Mesendoderm (in vitro differentiated cells): ENCODE measurements around the gene ANKRD44.

ENCODE experiments used
- DNase-seq: peaks from one replicate; pipeline ENCODE4 v3.0.0; 2013
- H2AK5ac ChIP-seq: 2 replicates; pipeline ENCODE4 v1.6.1; 2013; ENCODE audit warnings: low read length, inconsistent platforms
- H2BK120ac ChIP-seq: 2 replicates; pipeline ENCODE4 v1.6.1; 2013; ENCODE audit warnings: low read depth, mild to moderate bottlenecking, low read length, moderate library complexity, mixed read lengths
- H2BK15ac ChIP-seq: replicated peaks from 2 replicates; pipeline ENCODE4 v1.6.1; 2013; ENCODE audit warnings: low read depth, mild to moderate bottlenecking, moderate library complexity
- H2BK5ac ChIP-seq: 2 replicates; pipeline ENCODE4 v1.6.1; 2013; ENCODE audit warnings: low read length, inconsistent platforms
- H3K18ac ChIP-seq: 2 replicates; pipeline ENCODE4 v1.6.1; 2013; ENCODE audit warnings: mild to moderate bottlenecking, low read length, mixed read lengths
- H3K23ac ChIP-seq: one replicate; pipeline ENCODE4 v1.6.1; 2013; ENCODE audit warnings: low read length
- H3K27ac ChIP-seq: 2 replicates; pipeline ENCODE4 v1.5.1; 2013; ENCODE audit warnings: low read depth, mild to moderate bottlenecking, inconsistent platforms, low read length, moderate library complexity
- H3K27me3 ChIP-seq: 2 replicates; pipeline ENCODE4 v1.6.1; 2013; ENCODE audit warnings: low read length, control low read depth, mild to moderate bottlenecking, inconsistent platforms; ENCODE audit not compliant: insufficient read depth, poor library complexity
- H3K36me3 ChIP-seq: 2 replicates; pipeline ENCODE4 v1.6.1; 2013; ENCODE audit warnings: low read length, inconsistent platforms; ENCODE audit not compliant: control insufficient read depth, insufficient read depth
- H3K4ac ChIP-seq: one replicate; pipeline ENCODE4 v1.6.1; 2013; ENCODE audit warnings: low read depth, mild to moderate bottlenecking, low read length, moderate library complexity
- H3K4me1 ChIP-seq: 2 replicates; pipeline ENCODE4 v1.6.1; 2013; ENCODE audit warnings: low read depth, low read length, inconsistent platforms; ENCODE audit not compliant: control insufficient read depth
- H3K4me2 ChIP-seq: 2 replicates; pipeline ENCODE4 v1.6.1; 2013; ENCODE audit warnings: low read length
- H3K4me3 ChIP-seq: 2 replicates; pipeline ENCODE4 v1.5.1; 2013; ENCODE audit warnings: mild to moderate bottlenecking, low read length
- H3K56ac ChIP-seq: one replicate; pipeline ENCODE4 v1.6.1; 2013; ENCODE audit warnings: low read length
- H3K79me1 ChIP-seq: 2 replicates; pipeline ENCODE4 v1.6.1; 2013; ENCODE audit warnings: low read length, inconsistent platforms
- H3K79me2 ChIP-seq: 2 replicates; pipeline ENCODE4 v1.6.1; 2013; ENCODE audit warnings: mild to moderate bottlenecking, low read length; ENCODE audit not compliant: control insufficient read depth, insufficient read depth
- H3K9ac ChIP-seq: 2 replicates; pipeline ENCODE4 v1.6.1; 2013; ENCODE audit warnings: low read length, inconsistent platforms
- H4K5ac ChIP-seq: one replicate; pipeline ENCODE4 v1.6.1; 2013; ENCODE audit warnings: low read length
- H4K8ac ChIP-seq: one replicate; pipeline ENCODE4 v1.6.1; 2013; ENCODE audit warnings: low read depth, mild to moderate bottlenecking, control low read depth, low read length, moderate library complexity
- WGBS: extraction: QIAGEN DNeasy Blood & Tissue Kit; methylation state at CpG from one replicate; pipeline ENCODE4 v1.1.7; 2013; ENCODE audit warnings: low lambda C conversion rate, missing lambda C conversion rate; ENCODE audit not compliant: insufficient coverage; ENCODE audit errors: extremely low coverage; 5-methylcytosine and 5-hydroxymethylcytosine counted together

ANKRD44 gene

DNA sequence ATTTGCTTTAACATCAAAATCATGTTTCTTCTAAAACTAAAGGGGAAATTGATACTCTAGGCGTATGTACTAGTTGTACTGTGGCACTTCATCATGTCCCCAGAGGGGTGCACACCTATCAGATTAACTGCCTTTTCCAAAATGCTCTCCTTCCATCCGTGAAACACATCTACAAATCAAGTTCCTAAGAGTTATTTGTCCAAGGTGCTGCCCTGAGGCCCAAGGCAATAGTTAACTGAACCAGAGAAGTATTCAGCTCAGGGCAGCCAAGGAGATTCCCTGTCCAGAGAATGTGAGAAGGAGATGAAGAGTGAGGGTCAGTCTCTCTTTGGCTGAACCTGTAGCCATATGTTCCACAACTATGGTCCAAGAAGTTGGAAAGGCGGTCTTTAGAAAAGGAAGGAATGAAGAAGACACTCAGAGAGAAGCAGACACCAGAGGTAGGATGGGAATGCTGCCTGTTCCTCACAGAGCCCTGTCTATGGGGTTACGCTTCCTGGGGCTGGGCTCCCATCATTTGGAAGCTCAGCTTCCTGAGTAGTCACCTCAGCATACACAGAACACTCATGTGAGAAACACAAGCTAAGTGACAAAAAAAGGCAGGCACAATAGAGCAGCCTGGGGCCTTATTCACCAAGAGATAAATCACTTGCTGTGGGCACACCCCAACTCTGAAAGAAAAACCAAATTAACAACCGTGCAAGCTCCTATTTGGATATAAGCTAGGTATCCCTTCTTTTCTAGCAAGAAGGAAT is 55.6 kb downstream of the ANKRD44 start:
- H2BK15ac ChIP-seq = no peak overlapping the region
- H3K36me3 ChIP-seq = no peaks in the 10 kb centered on the region
- H3K56ac ChIP-seq = no peak overlapping the region
- no peak overlapping the region for H3K4ac ChIP-seq
- no peaks in the 10 kb centered on the region for H3K4me1 ChIP-seq
- H2AK5ac ChIP-seq = no peak overlapping the region
- no peak overlapping the region for H3K23ac ChIP-seq
- H3K4me2 ChIP-seq = no peak overlapping the region
- H2BK5ac ChIP-seq = no peak overlapping the region
- no peaks in the 10 kb centered on the region for H3K79me2 ChIP-seq
- no peak overlapping the region for H3K18ac ChIP-seq
- H3K27ac ChIP-seq = no peak overlapping the region
- H4K8ac ChIP-seq = no peak overlapping the region
- DNase-seq = no peak
- H3K9ac ChIP-seq = no peak overlapping the region
- no peak overlapping the region for H3K4me3 ChIP-seq
- H2BK120ac ChIP-seq = no peak overlapping the region
- H3K79me1 ChIP-seq = no peaks in the 10 kb centered on the region
- H3K27me3 ChIP-seq = no peaks in the 10 kb centered on the region
- WGBS = no CpG with 5 or more reads among the region's 5 CpGs
- H4K5ac ChIP-seq = no peak overlapping the region

DNA sequence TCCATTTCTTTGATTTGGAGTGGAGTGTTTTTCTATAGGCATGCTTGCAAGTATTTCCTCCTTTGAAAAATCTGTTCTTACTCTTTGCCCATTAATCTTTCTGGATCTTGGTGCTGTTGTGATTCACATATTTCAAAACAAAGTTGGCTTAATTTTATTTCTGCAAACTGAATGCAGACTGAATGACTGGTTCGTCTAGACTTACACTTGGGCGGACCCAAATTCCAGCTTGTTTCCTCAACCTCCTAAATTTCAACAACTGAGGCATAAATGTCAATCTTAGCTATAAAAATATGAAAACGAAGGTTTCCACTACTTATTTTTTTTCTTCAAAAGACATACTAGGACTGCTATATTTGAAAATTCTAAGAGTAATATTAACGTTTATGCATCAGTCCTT is 59.0 kb downstream of the ANKRD44 start:
- no peak overlapping the region for H3K9ac ChIP-seq
- no peak overlapping the region for H3K18ac ChIP-seq
- WGBS = no CpG with 5 or more reads among the region's 4 CpGs
- no peak overlapping the region for H3K27ac ChIP-seq
- no peak overlapping the region for H3K4me3 ChIP-seq
- no peak overlapping the region for H4K5ac ChIP-seq
- no peak overlapping the region for H3K4me2 ChIP-seq
- no peaks in the 10 kb centered on the region for H3K27me3 ChIP-seq
- H2BK5ac ChIP-seq = no peak overlapping the region
- H2AK5ac ChIP-seq = no peak overlapping the region
- no peaks in the 10 kb centered on the region for H3K79me1 ChIP-seq
- no peaks in the 10 kb centered on the region for H3K79me2 ChIP-seq
- no peaks in the 10 kb centered on the region for H3K4me1 ChIP-seq
- H2BK15ac ChIP-seq = no peak overlapping the region
- no peak overlapping the region for H4K8ac ChIP-seq
- H3K4ac ChIP-seq = no peak overlapping the region
- DNase-seq = no peak
- no peak overlapping the region for H3K56ac ChIP-seq
- no peaks in the 10 kb centered on the region for H3K36me3 ChIP-seq
- H2BK120ac ChIP-seq = no peak overlapping the region
- H3K23ac ChIP-seq = no peak overlapping the region

DNA sequence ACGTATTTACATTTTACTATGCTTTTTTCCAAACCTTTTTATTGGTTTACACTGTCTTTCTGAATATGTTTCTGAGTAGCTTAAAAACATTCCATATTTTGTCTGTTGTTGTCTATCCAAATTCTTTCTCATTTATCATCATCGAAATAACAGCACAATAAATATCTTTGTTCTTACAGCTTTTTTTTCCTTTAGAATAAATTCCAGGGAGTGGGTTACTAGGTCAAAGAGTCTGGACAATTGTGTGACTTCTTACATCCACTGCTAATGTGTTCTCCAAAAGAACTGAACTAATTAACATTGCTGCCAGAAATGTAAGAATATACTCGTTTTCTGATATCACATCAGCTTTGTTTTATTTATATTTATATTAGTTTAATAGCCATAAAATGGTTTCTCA is 59.4 kb downstream of the ANKRD44 start:
- H3K27me3 ChIP-seq = no peaks in the 10 kb centered on the region
- H3K4me3 ChIP-seq = no peak overlapping the region
- no peaks in the 10 kb centered on the region for H3K4me1 ChIP-seq
- H3K23ac ChIP-seq = no peak overlapping the region
- H4K8ac ChIP-seq = no peak overlapping the region
- H3K9ac ChIP-seq = no peak overlapping the region
- WGBS = no CpG with 5 or more reads among the region's 3 CpGs
- H3K79me1 ChIP-seq = no peaks in the 10 kb centered on the region
- H3K27ac ChIP-seq = no peak overlapping the region
- no peak overlapping the region for H2BK120ac ChIP-seq
- DNase-seq = no peak
- H2AK5ac ChIP-seq = no peak overlapping the region
- H3K4ac ChIP-seq = no peak overlapping the region
- no peaks in the 10 kb centered on the region for H3K36me3 ChIP-seq
- H3K4me2 ChIP-seq = no peak overlapping the region
- no peak overlapping the region for H2BK5ac ChIP-seq
- H3K56ac ChIP-seq = no peak overlapping the region
- no peak overlapping the region for H4K5ac ChIP-seq
- H3K79me2 ChIP-seq = no peaks in the 10 kb centered on the region
- no peak overlapping the region for H2BK15ac ChIP-seq
- H3K18ac ChIP-seq = no peak overlapping the region

DNA sequence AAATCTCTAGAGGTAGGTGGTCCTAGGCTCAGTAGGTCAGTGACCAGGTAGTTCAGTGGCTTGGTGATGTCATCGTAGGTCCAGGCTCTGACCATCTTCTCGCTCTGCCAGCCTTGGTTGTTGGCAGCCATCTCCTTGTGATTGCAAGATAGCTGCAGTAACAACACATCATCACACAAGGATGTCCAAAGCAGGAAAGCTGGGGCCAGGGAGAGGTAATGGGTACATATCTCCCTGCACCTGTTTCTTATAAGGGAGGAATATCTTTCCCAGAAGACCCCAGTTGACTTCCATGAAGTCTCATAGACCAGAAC is 60.5 kb downstream of the ANKRD44 start:
- Histone ChIP-seq H3K4me2 (no peak overlapping the region), H2BK15ac (no peak overlapping the region), H4K8ac (no peak overlapping the region), H3K4ac (no peak overlapping the region), H3K36me3 (no peaks in the 10 kb centered on the region), H2AK5ac (no peak overlapping the region), H3K9ac (no peak overlapping the region), H3K23ac (no peak overlapping the region), H2BK5ac (no peak overlapping the region), H2BK120ac (no peak overlapping the region), H3K27me3 (no peaks in the 10 kb centered on the region), H3K27ac (no peak overlapping the region), H3K4me1 (no peaks in the 10 kb centered on the region), H3K18ac (no peak overlapping the region), H3K79me1 (no peaks in the 10 kb centered on the region), H3K56ac (no peak overlapping the region), H4K5ac (no peak overlapping the region), H3K4me3 (no peak overlapping the region), H3K79me2 (no peaks in the 10 kb centered on the region)
- DNase-seq = no peak
- WGBS = no CpG with 5 or more reads among the region's 2 CpGs

DNA sequence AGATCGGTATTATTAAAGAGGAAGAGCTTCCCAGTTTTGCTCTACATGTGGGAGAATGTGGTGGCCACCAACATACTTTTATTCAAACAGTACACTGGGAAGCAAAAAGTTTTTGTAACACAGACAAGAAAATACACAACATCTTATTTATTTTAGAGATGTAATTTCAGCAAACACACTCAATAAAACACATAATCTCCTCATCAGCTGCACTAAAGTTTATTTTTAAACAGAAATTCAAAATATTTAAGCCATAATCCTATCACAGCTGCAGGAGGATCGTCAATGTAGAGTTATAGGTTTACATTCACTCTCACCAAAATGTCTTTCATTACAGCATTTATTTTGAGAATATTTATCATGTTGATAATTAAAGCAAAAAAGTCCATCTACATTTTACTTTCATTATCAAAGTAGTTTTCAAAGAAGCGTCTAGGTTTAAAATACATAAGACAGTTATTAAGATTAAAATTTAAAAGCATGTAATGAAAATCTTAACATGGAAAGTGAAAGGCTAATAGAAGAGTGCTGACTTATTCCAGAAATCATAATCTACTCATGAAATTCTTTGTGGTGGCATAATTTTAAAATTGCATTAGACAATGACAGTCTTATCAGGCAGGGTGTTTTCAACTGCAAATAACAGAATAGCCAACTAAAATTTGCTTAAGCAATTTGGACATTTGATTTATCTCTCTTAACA is 61.0 kb downstream of the ANKRD44 start:
- H3K36me3 ChIP-seq = no peaks in the 10 kb centered on the region
- H2BK15ac ChIP-seq = no peak overlapping the region
- no peaks in the 10 kb centered on the region for H3K4me1 ChIP-seq
- no peak overlapping the region for H3K56ac ChIP-seq
- no peak overlapping the region for H2AK5ac ChIP-seq
- H3K4me3 ChIP-seq = no peak overlapping the region
- H4K5ac ChIP-seq = no peak overlapping the region
- no CpG with 5 or more reads among the region's 3 CpGs for WGBS
- H3K27ac ChIP-seq = no peak overlapping the region
- no peak overlapping the region for H2BK120ac ChIP-seq
- H3K9ac ChIP-seq = no peak overlapping the region
- no peaks in the 10 kb centered on the region for H3K79me2 ChIP-seq
- no peak for DNase-seq
- H3K4ac ChIP-seq = no peak overlapping the region
- H3K18ac ChIP-seq = no peak overlapping the region
- no peaks in the 10 kb centered on the region for H3K27me3 ChIP-seq
- H3K79me1 ChIP-seq = no peaks in the 10 kb centered on the region
- no peak overlapping the region for H4K8ac ChIP-seq
- H3K4me2 ChIP-seq = no peak overlapping the region
- H2BK5ac ChIP-seq = no peak overlapping the region
- no peak overlapping the region for H3K23ac ChIP-seq

DNA sequence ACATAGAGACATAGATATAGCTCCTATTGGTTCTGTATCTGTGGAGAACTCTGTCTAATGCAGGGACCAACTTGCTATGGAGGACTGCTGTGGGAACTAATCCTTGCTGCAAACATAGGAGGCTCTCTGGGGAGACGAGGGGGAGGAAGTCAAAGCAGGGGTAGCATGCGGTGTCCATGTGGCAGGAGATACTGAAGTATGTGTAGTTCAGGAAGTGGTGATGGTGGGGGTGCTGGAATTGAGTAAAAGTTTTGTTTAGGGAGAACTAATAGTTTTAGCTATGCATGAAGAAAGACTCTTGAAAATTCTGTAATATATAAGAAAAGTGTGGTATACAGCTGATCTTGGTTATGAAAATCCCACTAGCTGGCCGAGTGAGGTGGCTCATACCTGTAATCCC is 62.0 kb downstream of the ANKRD44 start:
- H3K4me2 ChIP-seq = no peak overlapping the region
- H3K79me1 ChIP-seq = no peaks in the 10 kb centered on the region
- H3K27me3 ChIP-seq = no peaks in the 10 kb centered on the region
- no peak overlapping the region for H3K9ac ChIP-seq
- no peak overlapping the region for H3K56ac ChIP-seq
- no peak overlapping the region for H3K4me3 ChIP-seq
- H4K5ac ChIP-seq = no peak overlapping the region
- no peak overlapping the region for H3K18ac ChIP-seq
- H3K4me1 ChIP-seq = no peaks in the 10 kb centered on the region
- H3K27ac ChIP-seq = no peak overlapping the region
- DNase-seq = no peak
- H2AK5ac ChIP-seq = no peak overlapping the region
- H4K8ac ChIP-seq = no peak overlapping the region
- no peaks in the 10 kb centered on the region for H3K79me2 ChIP-seq
- no peak overlapping the region for H3K23ac ChIP-seq
- no peak overlapping the region for H2BK15ac ChIP-seq
- no peak overlapping the region for H2BK120ac ChIP-seq
- no peak overlapping the region for H3K4ac ChIP-seq
- no peaks in the 10 kb centered on the region for H3K36me3 ChIP-seq
- no peak overlapping the region for H2BK5ac ChIP-seq
- WGBS = no CpG with 5 or more reads among the region's 3 CpGs
